ENCODE data around the gene CAPN2.

GRCh38 chr1:223815020-223815853, 102.9 kb downstream of the CAPN2 start:
- TF ChIP-seq POLR2A (IDR thresholded peaks at IDR 0.05; ENCODE audit: low read length), result no peak
- no peak for TF ChIP-seq GATA1 (IDR thresholded peaks at IDR 0.05; ENCODE audit: low read depth, low read length)
